NAMALWA (cell line): Measurements from ENCODE around the gene ALK.

Experiments
- DNase-seq: peaks from one replicate; pipeline ENCODE4 v3.0.0-alpha.2; 2015; ENCODE audit warnings: low spot score

ALK gene

DNA sequence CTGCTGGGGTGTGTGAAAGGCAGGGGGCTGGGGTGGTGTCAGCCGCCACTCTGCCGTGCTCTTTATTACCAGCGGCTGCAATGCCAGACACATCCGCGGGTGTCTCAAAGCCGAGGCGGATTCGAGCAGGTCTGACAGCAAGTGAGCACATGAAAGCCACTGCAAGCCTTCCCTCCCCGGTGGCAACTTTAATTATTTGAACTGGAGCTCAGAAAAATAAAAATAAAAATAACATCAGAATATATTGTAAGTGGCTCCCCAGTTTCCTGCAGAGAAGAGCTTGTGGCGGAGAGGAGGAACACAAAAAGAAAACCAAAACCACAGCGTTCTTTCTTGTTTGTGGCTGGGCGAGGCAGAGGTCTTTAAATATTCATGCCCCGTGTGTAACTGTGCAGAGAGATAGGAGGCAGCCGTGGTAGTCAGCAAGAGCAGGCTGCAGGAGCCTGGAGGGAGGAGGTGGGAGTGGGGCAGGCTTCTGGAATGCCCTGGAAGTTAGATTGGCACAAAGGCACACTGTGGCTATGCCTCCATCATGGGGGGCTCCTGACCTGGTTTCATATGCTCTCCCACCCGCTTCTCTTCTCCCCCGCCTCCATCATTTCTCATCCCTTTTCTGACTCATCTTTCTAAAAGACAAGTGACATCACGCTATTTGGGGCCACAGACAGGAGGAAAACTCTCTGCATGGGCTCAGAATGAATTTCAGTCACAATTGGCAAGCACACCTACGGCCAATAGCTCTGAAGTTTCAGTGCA, 606.4 kb downstream of the ALK start:
- peak; percentile 66 for DNase-seq

- no peak for DNase-seq
These were observed 609.9 kb downstream of the ALK start for GRCh38 chr2:29311458-29311857.

DNA sequence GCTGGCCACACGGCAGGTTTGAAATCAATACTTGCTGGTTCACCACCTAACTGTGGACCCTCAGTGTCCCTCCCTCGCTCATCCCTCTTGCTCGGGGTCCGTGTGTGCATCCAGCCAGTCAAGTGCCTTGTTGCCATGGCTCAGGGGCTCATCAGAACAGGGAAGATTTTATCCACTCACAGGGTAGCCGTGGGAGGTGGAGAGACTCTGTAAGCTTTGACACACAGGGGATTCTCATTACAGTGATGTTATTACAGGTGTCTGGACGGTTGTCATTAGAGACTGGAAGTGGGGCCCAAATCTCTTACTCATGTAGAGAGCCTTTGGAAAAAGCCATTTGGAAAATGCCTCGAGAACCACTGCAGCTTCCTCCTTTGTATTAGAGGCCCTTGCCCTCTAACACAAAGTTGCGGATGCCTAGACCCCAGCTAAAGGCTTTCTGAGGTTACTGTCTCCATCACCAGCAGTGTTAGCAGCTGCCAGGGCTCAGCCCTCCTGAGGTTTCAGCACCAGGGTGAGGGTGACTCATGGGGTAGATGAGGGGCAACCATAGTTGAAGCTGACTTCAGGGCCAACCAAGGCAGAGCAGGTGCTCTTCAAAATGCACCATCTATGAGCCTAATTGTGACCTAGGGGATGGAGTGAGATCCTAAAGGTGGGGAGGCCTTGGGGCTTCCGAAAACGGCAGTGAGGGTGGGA, 610.6 kb downstream of the ALK start:
- no peak for DNase-seq

- peak; percentile 81 for DNase-seq
These were observed 612.0 kb downstream of the ALK start for GRCh38 chr2:29309090-29310029.

GRCh38 chr2:29308366-29308765, 613.0 kb downstream of the ALK start:
- no peak for DNase-seq

- DNase-seq, result no peak
These were observed 613.9 kb downstream of the ALK start for GRCh38 chr2:29307519-29307918.

DNA sequence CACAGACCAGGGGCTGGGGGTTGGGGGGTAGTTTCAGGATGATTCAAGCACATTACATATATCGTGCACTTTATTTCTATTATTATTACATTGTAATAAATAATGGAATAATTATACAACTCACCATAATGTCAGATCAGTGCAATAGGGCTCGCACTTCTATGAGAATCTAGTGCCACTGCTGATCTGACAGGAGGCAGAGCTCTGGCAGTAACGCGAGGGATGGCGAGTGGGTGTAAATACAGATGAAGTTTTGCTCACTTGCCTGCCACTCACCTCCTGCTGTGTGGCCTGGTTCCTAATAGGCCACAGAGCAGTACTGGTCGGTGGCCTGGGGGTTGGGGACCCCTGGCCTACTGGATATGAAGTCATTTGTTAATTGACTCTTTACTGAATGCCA, 615.6 kb downstream of the ALK start:
- no peak for DNase-seq

DNA sequence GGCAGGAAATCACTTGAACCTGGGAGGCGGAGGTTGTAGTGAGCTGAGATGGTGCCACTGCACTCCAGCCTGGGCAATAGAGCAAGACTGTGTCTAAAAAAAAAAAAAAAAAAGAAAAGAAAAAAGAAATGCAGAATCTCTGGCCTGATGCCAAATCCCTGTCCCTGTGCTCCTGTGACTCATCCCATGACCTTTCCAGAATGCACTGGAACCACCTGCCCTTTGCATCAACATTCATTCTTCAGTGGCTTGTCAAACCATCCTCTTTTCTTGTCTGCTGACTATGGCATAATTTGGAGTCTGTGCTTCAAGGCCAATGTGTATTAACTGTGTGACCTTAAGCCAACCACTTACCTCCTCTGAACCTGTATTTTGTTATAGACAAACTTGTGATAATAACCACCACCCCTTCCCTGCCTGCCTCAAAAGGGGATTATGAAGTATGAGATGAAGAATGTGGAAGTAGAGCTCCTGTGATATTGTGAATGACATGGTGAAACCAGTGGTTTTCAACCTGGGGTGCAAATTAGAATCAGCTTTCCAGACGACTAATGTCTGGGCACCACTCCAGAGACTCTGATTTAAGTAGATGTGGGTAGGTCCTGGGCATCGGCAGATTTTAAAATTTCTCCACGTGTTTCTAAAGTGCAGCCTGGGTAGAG, 616.9 kb downstream of the ALK start:
- DNase-seq, result no peak

GRCh38 chr2:29296585-29296984, 624.8 kb downstream of the ALK start:
- no peak for DNase-seq

DNA sequence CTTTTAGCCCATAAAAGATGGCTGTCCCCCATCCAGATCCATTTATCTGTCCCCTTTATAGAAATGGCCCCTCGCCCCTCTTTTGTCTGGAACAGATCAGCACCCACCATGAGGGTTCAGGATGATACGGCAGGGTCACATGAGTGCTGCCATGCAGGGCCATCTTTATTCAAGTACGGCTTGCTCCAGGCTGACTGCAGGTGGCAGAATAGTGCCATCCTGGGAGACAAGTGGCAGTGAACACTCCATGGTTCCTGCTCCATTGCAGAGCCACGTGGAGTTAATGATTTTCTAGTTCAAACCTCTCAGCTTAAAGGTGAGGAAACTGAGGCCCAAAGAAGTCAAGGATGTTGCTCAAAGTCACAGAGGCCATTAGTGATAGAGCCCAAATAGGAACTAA, 625.5 kb downstream of the ALK start:
- DNase-seq, result no peak

GRCh38 chr2:29293830-29294438, 627.5 kb downstream of the ALK start:
- peak; percentile 17 for DNase-seq

GRCh38 chr2:29290293-29291047, 630.9 kb downstream of the ALK start:
- no peak for DNase-seq

- no peak for DNase-seq
These were observed 636.7 kb downstream of the ALK start for GRCh38 chr2:29284671-29285070.

- no peak for DNase-seq
These were observed 639.5 kb downstream of the ALK start for GRCh38 chr2:29281916-29282247.

DNA sequence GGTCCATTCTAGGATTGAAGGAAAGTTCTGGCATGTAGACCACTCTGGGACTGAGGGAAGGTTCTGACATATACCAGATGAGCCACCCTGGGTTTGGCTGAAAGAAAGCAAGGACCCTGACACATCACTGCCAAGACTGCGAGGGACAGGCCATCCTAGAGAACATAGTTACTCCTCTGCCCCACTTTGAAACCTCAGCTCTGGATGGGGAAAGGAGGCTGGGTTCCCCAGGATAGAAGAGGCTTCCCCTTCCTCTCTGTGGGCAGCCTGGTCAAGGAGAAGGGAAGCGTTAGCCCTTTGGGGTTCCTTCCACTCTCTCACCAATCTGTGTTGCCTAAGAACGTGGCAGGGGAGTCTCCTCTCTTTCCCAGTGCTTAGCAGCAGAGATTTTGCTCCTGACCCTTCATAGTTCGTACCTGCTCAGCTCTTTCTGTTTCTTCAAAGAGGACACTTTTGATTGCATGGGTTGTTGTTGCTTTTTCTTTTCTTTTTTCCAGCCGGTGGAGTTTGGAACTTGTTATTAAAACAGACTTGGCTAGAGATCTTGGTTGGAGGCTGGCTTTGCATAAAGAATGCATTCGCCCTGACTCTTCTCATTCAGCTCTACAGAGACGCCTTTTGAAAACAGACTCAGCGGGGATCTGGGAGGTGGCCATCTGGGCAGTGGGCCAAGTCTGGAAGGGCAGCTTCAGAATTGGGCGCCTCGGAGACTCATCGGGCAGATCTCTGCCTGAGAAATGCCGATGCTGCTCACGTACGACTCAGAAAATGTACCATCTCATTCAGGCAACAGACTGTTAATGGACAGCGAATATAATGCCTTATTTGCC, 640.1 kb downstream of the ALK start:
- DNase-seq, result no peak

DNA sequence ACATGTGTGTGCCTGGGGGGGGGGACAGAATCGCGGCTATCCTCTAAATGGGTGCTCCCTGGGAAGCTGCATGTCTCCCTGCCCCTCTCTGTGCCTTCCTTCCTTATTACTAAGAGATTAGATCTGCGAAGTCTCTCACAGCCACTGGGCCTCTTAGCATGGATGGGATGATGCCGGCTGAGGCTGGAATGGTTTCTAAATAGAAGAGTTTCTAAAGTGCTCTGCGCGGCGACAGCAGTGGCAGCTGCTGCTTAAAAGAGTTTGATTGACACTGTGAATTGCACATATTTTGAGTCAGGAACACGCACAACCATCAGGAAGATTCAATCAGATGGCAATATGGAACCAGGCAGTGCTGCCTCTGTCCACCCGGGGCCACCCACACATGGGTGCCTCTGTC, 642.4 kb downstream of the ALK start:
- DNase-seq, result no peak

DNA sequence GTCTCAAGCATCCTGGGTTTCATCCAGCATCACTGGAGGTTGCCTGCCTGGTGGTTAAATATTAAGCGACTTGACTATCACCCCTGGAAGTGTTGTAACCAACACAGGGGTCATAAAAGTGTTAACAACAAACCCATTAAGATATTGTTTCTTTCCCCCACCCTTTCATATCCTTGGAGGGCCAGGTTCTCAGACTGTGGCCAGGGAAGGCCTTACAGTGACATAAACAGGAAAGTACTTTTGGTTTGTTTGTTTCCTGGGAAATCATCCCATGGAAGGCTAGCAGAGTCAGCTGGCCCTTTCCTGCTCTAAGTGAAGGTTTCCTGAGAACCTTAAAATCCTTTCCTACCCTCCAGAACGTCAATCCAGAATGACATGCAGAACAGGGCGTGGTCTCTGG, 645.2 kb downstream of the ALK start:
- no peak for DNase-seq

DNA sequence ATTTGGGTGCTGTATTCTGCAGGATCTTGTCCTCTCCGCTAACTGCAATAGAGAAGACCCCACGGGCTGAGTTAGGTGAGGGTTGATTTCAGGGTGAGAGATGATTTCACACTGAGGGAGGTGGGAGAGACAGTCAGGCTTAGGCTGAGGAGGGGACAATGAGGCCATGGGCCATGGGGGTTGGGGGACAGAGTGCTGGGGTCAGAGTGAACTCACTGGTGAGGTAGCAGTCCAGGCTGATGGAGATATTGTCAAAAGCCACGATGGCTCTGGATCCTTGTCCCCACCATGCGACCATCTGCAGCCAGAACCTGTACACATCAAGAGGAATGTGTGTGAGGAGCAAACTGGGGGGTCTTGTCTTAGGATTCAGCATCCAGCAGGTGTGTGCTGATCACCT, 646.2 kb downstream of the ALK start:
- DNase-seq, result no peak

- DNase-seq, result no peak
These were observed 647.4 kb downstream of the ALK start for GRCh38 chr2:29273685-29274611.
